Stimulated activated CD8-positive, alpha-beta memory T cell treated with anti-CD3 and anti-CD28 coated beads, Interleukin-4, amount 100 ng/mL, for 24 hours (primary cell): ENCODE results near the gene TTL.
"Not testable (repeated sequence)": the region's sequence is repeated elsewhere in the genome, so short reads cannot be mapped to it uniquely, and the experiment has no call there.

Experiments used
- DNase-seq: peaks from one replicate; pipeline ENCODE4 v3.0.0-alpha.2; 2020; ENCODE audit warnings: low read depth

TTL gene

DNA sequence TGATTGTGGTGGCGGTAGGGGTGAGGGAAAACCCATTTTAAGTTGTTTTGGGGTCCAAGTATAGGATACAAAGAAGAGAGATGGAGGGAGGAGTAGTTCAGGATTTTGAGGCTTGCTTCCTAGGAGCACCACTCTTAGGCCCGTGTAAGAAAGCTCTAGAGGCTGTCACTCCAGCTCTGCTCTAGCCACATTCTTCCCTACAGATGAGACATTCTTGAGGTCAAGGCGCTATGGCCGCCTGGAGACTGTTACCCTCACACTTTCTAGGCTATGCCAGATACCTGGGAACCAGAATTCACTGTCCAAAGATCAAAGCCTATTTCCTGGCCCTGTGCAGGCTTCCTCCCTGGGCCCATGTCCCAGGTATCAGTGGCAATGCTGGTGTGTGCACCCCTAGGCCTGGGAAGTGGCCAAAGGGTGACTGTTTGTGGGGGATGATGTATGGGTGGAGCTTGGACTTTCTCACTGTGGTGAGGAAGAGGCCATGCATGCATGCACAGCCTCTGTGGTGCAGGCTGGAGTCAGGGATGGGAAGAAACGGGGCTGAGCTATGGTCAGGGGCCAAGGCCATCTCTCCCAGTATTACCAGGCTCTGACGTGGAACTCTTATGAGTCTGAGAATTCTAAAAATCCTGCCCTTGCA is 7.0 kb upstream of the TTL start:
- no peak for DNase-seq

GRCh38 chr2:112476434-112476833 is 5.5 kb upstream of the TTL start:
- DNase-seq: no peak

- no peak for DNase-seq
Observed at GRCh38 chr2:112480530-112481049, 1.4 kb upstream of the TTL start.

DNA sequence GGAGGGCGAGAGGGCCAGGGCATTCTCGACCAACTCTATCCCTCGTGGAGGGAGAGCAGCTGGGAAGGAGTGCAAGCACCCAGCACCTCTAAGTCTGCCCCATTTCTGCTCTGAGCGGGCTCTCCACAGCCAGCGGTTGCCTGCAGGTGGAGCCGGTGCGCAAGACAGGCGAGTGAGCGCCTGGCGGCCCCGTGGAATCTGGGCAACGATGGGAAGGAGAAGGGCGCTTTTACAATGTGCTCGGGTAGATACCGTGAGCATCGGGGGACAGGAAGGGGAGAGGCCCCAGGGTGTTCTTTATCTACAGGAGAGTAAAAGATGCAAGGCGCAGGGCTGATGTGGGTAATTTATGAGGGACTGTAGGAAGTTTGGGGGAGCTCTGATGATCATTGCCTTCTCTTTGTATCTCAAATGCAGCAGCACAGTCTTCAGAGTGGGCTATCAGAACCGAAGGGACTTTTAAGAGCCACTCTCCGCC is 867 bp upstream of the TTL start:
- peak; percentile 74 for DNase-seq

- DNase-seq: no peak
Observed at GRCh38 chr2:112482309-112483041, 519 bp downstream of the TTL start.

GRCh38 chr2:112483042-112483473 is 1.1 kb downstream of the TTL start:
- DNase-seq: no peak

DNA sequence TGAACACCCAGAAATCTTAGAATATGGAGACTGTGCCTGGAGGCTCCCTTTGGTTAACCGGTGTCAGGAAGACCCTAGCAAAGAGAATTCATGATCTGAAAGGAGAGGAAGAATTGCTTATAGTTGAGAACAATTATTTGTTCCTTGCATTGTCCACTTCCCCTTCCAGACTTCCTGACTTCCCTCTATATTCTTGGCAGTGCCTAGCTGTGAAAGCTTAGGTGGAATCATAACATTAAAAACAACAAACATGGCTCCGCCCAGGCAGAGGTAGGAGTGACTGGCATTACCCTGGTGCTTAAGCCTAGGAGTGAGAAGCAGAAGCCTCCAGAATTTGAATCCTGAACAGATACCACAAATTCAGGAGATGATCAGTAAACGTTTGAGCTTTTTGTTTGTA is 1.9 kb downstream of the TTL start:
- no peak for DNase-seq

GRCh38 chr2:112485849-112486248 is 3.9 kb downstream of the TTL start:
- no peak for DNase-seq

- DNase-seq: no peak
Observed at GRCh38 chr2:112486895-112487294, 4.9 kb downstream of the TTL start.

DNA sequence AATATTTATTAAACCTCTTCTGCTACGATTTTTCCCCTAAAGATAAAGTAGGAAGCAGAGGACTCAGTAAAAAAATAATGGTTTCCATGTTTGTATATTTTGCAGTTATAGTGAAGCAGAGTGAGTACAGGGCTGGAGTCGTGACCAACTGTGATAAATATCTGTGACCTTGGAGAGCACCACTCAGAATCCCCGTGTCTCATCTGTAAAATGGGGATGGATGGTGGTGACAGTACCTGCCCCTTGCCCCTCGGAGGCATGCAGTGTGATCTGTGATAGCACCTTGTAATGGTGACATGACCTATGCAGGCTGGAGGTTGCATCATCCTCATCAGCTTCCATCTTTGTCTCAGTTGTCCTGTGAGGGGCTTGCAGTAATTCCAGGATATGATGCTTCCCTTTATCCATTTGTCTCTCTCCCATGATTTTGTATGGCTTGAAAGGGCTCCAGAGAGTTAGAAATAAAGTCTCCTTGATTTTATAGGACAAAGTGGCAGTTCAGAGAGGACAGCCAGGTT is 5.5 kb downstream of the TTL start:
- no peak for DNase-seq

GRCh38 chr2:112488201-112488600 is 6.2 kb downstream of the TTL start:
- DNase-seq: no peak

- DNase-seq: no peak
Observed at GRCh38 chr2:112491946-112492345, 10.0 kb downstream of the TTL start.

- DNase-seq: no peak
Observed at GRCh38 chr2:112493048-112493447, 11.1 kb downstream of the TTL start.

- DNase-seq: no peak
Observed at GRCh38 chr2:112493858-112494648, 12.1 kb downstream of the TTL start.

DNA sequence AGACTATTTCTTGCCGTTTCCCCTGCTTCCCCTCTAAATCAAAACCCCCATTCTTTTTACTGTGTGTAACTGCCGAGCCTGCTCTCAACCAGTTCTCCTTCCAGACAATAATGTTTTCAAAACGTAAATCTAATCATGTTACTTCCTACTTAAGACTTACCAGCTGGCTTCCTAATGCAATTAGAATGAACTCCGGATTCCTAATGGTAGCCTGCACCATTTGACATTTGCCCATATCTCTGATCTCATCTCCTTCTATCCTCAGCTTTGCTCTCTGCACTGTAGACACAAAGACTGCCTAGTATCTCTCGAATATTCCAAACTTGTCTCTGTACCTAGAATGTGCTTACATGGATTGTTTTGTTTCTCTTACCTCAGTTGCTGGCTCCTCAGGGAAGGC is 12.9 kb downstream of the TTL start:
- DNase-seq: no peak

GRCh38 chr2:112495878-112496277 is 13.9 kb downstream of the TTL start:
- not testable (repeated sequence) for DNase-seq

DNA sequence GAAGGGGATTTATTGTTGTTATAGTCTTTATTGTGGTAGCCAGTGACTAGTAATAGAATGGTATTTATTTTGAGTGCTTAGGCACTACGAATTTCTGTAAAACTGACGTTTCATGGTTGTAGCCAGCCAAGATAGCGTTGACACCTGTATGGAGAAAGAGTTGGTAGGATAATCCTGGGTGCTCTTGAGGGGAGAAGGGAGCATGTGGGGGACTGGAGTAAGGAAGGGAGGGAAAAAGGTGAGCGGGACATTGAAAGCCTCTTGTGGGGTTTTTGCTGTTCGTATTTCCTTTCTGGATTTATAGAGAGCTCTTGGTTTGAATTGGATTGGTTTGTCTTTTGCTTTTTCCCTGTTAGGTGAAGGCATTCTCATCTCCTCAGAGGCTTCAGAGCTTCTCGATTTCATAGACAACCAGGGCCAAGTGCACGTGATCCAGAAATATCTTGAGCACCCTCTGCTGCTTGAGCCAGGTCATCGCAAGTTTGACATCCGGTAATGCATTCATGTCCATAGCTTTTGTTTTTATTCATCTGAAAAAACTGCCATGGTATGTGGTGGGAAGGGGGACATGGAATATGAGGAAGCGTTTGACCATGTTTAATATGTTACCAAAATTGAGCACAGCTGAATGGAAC is 19.0 kb downstream of the TTL start:
- not testable (repeated sequence) for DNase-seq

DNA sequence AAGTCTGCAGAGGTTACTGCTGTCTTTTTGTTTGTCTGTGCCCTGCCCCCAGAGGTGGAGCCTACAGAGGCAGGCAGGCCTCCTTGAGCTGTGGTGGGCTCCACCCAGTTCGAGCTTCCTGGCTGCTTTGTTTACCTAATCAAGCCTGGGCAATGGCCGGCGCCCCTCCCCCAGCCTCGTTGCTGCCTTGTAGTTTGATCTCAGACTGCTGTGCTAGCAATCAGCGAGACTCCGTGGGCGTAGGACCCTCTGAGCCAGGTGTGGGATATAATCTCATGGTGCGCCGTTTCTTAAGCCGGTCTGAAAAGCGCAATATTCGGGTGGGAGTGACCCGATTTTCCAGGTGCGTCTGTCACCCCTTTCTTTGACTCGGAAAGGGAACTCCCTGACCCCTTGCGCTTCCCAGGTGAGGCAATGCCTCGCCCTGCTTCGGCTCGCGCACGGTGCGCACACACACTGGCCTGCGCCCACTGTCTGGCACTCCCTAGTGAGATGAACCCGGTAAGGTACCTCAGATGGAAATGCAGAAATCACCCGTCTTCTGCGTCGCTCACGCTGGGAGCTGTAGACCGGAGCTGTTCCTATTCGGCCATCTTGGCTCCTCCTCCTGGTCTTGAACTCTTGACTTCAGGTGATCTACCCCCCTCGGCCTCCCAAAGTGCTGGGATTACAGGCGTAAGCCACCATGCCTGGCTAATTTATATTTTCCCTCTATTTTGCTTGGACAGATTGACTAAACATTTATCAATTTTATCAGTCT is 27.5 kb downstream of the TTL start:
- DNase-seq: not testable (repeated sequence)

GRCh38 chr2:112516801-112517200 is 34.8 kb downstream of the TTL start:
- DNase-seq: no peak

DNA sequence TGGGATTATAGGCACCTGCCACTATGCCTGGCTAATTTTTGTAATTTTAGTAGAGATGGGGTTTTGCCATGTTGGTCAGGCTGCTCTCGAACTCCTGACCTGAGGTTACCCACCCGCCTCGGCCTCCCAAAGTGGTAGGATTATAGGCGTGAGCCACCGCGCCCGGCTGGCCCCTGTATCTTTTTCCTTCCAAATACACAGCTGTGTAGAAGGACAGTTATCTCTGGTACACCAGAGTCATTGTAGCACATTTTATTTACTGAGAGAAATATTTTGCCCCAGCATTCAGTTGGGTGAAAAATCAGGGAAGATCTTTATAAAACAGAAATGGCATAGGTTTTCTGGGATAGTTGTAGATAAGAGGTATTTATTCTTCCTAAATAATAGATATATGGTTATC is 36.9 kb downstream of the TTL start:
- no peak for DNase-seq

GRCh38 chr2:112519506-112519905 is 37.5 kb downstream of the TTL start:
- no peak for DNase-seq
